DND-41 (cell line): ENCODE measurements around the gene OPRD1.

Experiments
- ATAC-seq: fragments of 200-7000 bp; cut with Tn5 transposase; 3 replicates; pipeline ENCODE4 v1.9.1; 2021; ENCODE audit warnings: low read depth; ENCODE audit not compliant: insufficient read depth
- DNase-seq: peaks from one replicate; pipeline ENCODE4 v3.0.0-alpha.2; 2020
- H2AFZ ChIP-seq: 2 replicates; pipeline ENCODE4 v1.6.0; 2012; ENCODE audit warnings: low read depth, low read length
- H3K27ac ChIP-seq: 2 replicates; pipeline ENCODE4 v1.5.1; 2012; ENCODE audit warnings: low read length, inconsistent platforms
- H3K27me3 ChIP-seq: fragments of 200-600 bp; sonication (generic); 2 replicates; pipeline ENCODE4 v1.6.0; 2012; ENCODE audit warnings: low read length, mild to moderate bottlenecking, inconsistent platforms; ENCODE audit not compliant: insufficient read depth, poor library complexity
- H3K36me3 ChIP-seq: 2 replicates; pipeline ENCODE4 v1.5.1; 2012; ENCODE audit warnings: low read length, inconsistent platforms; ENCODE audit not compliant: insufficient read depth
- H3K4me1 ChIP-seq: 2 replicates; pipeline ENCODE4 v1.5.1; 2012; ENCODE audit warnings: mild to moderate bottlenecking, low read length; ENCODE audit not compliant: insufficient read depth
- H3K4me2 ChIP-seq: 2 replicates; pipeline ENCODE4 v1.6.0; 2012; ENCODE audit warnings: mild to moderate bottlenecking, moderate library complexity, low read length, inconsistent platforms; ENCODE audit not compliant: insufficient read depth
- H3K4me3 ChIP-seq, 2 experiments: fragments of 200-600 bp in 1 of 2; shearing (Covaris generic) in 1 of 2; 2 replicates each; pipeline ENCODE4 v1.5.1; 2012 to 2016; ENCODE audit warnings: inconsistent platforms in 2 of 2, low read length in 2 of 2, mild to moderate bottlenecking in 2 of 2, low read depth in 1 of 2, moderate library complexity in 1 of 2
- H3K79me2 ChIP-seq: 2 replicates; pipeline ENCODE4 v1.6.0; 2012; ENCODE audit warnings: low read length, inconsistent platforms; ENCODE audit not compliant: insufficient read depth
- H3K9ac ChIP-seq: 2 replicates; pipeline ENCODE4 v1.6.0; 2012; ENCODE audit warnings: low read depth, mild to moderate bottlenecking, inconsistent platforms, low read length, moderate library complexity
- H3K9me3 ChIP-seq: 2 replicates; pipeline ENCODE4 v1.5.1; 2012; ENCODE audit warnings: low read length, moderate library complexity, mild to moderate bottlenecking, inconsistent platforms; ENCODE audit not compliant: insufficient read depth, severe bottlenecking
- H4K20me1 ChIP-seq: 2 replicates; pipeline ENCODE4 v1.6.0; 2012; ENCODE audit warnings: low read length; ENCODE audit not compliant: insufficient read depth
- CTCF ChIP-seq: IDR thresholded peaks from 2 replicates; pipeline ENCODE4 v1.5.1; 2012; ENCODE audit warnings: borderline replicate concordance, low read length, moderate library complexity, mild to moderate bottlenecking; ENCODE audit not compliant: poor library complexity, severe bottlenecking; ENCODE audit errors: extremely low read depth
- EZH2 ChIP-seq: IDR thresholded peaks from 3 replicates; pipeline ENCODE4 v1.6.1; 2012; ENCODE audit warnings: borderline replicate concordance, low read depth, mild to moderate bottlenecking, moderate library complexity, low read length, inconsistent platforms; ENCODE audit not compliant: severe bottlenecking

Gene OPRD1

DNA sequence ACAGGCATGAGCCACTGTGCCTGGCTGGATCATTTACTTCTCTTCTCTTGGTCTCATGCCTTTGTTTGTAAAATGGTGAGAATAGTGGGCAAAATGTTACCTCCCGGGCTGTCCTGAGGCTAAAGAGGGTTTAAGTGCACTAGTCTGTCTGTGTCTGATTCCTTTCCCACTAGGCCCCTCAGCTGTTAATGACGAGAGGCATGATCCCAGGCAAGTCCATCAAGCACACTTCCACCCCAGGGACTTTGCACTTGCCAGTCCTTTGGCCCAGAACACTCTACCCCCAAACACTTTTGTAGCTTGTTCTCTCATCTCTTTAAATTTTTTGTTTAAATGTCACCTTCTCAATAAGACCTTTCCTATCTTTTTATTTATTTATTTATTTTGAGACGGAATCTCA is 88.6 kb downstream of the OPRD1 start:
- Histone ChIP-seq H2AFZ (no peak overlapping the region), H3K9ac (no peak overlapping the region), H3K36me3 (no peaks in the 10 kb centered on the region), H3K27me3 (no peaks in the 10 kb centered on the region), H3K4me1 (no peaks in the 10 kb centered on the region), H3K4me2 (no peak overlapping the region), H3K4me3 (no peak overlapping the region), H3K9me3 (no peaks in the 10 kb centered on the region), H3K27ac (no peak overlapping the region), H4K20me1 (no peaks in the 10 kb centered on the region), H3K79me2 (no peaks in the 10 kb centered on the region)
- DNase-seq (no peak), ATAC-seq (no peak)
- TF ChIP-seq CTCF (no peak), EZH2 (no peak)

DNA sequence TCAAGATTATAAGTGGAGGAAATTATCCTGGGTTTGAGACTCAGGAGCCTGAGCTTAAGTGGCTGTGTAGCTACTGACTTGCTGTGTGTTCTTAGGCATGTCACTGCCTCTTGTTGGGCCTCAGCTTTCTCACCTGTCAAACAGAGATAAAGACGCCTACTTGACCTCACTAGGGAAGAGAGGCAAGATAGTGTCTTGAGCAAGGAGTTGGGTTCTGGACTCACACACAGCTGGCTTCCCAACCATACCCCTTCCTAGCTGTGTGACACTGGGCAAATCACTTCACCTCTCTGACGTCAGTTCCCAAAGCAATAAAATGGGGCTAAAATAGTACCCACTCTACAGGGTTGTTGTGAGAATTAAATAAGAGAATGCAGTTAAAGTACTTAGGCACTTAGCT is 90.8 kb downstream of the OPRD1 start:
- Histone ChIP-seq H3K9me3 (no peaks in the 10 kb centered on the region), H3K27ac (no peak overlapping the region), H3K9ac (no peak overlapping the region), H3K27me3 (no peaks in the 10 kb centered on the region), H3K36me3 (no peaks in the 10 kb centered on the region), H3K4me3 (no peak overlapping the region), H3K4me2 (no peak overlapping the region), H4K20me1 (no peaks in the 10 kb centered on the region), H2AFZ (no peak overlapping the region), H3K79me2 (no peaks in the 10 kb centered on the region), H3K4me1 (no peaks in the 10 kb centered on the region)
- DNase-seq (no peak), ATAC-seq (no peak)
- TF ChIP-seq CTCF (no peak), EZH2 (no peak)

GRCh38 chr1:28905921-28906666 is 94.1 kb downstream of the OPRD1 start:
- Histone ChIP-seq H3K27ac (no peak overlapping the region; the same call in 1 of the 2 replicates), H3K27me3 (no peaks in the 10 kb centered on the region), H3K4me3 (no peak overlapping the region), H3K9ac (no peak overlapping the region), H2AFZ (no peak overlapping the region), H3K36me3 (no peaks in the 10 kb centered on the region), H3K9me3 (no peaks in the 10 kb centered on the region), H3K4me2 (no peak overlapping the region), H3K79me2 (no peaks in the 10 kb centered on the region), H3K4me1 (no peaks in the 10 kb centered on the region), H4K20me1 (no peaks in the 10 kb centered on the region)
- no peak for TF ChIP-seq EZH2
- no peak for ATAC-seq
- no peak for DNase-seq

DNA sequence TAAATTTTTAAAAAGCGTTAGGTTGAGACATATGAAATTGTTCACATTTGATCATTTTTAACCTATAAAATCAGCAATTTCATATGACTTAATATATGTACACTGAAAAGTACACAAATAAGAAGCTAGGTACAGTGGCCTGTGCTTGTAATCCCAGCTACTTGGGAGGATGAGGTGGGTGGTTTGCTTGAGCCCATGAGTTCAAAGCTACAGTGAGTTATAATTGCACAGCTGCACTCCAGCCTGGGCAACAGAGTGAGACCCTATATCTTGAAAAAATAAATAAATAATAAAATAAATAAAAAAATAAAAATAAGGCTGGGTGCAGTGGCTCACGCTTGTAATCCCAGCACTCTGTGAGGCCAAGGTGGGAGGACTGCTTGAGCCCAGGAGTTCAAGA is 97.2 kb downstream of the OPRD1 start:
- H3K36me3 ChIP-seq = no peaks in the 10 kb centered on the region
- DNase-seq (no peak), ATAC-seq (no peak)
- no peak for TF ChIP-seq CTCF
- no peak for TF ChIP-seq EZH2
- peaks cover 9% of the 10 kb centered on the region for H3K4me1 ChIP-seq
- no peak overlapping the region for H3K27ac ChIP-seq
- no peak overlapping the region for H3K9ac ChIP-seq
- H3K4me3 ChIP-seq = no peak overlapping the region
- H2AFZ ChIP-seq = no peak overlapping the region
- H3K79me2 ChIP-seq = no peaks in the 10 kb centered on the region
- H3K9me3 ChIP-seq = no peaks in the 10 kb centered on the region
- H3K4me2 ChIP-seq = no peak overlapping the region
- H4K20me1 ChIP-seq = no peaks in the 10 kb centered on the region
- H3K27me3 ChIP-seq = no peaks in the 10 kb centered on the region
